ENCODE results near the gene TBC1D7. TPM values are rescaled to one million over a fixed set of nuclear protein-coding genes. Genes with fewer than 3 reads are reported as not detected.
A peak's percentile ranks its signal among the peaks of the same experiment; 100 is the strongest.

The TBC1D7 gene
- total and polyA plus RNA-seq, 2 donors (not counting 1 experiment from before 2014, with no cell fraction given): 21.5 to 22.3 TPM

DNA sequence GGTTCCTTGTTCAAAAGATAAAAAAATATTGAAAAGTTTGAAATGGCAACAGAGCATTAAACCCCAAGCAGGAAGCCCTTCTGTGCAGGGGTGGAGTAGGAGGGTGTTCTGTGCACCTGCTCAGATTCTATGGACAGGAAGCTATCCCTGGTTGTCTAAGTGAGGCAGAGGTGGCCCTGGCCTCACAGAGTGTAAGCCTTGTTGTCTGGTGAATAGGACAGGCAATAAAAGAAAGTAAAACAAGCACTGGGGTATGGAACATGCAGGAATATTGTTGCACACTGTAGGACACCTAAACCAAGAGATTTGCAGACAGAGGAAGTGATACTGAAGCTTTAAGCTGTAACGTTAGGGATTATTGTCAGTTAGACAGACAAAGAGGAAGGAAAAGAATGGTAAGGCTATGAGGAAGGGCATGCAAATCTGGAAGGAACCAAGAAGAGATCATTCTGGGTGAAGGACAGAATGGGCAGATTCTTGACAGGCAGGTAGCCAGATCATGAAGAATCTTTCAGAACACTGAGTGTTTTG, 66.8 kb downstream of the TBC1D7 start:
- ATAC-seq (ENCODE audit: low read depth) (peak; percentile 76), DNase-seq (peak; percentile 91)
- peaks cover 28% of the 10 kb centered on the region for H3K79me2 ChIP-seq (ENCODE audit: control insufficient read depth, insufficient read depth, low read length)
- H4K20me1 ChIP-seq (ENCODE audit: control insufficient read depth, insufficient read depth, low read length, poor library complexity, severe bottlenecking): no peaks in the 10 kb centered on the region
- Mint-ChIP-seq H3K9me3 (ENCODE audit: insufficient read depth) (peaks cover 3% of the 10 kb centered on the region), H3K27me3 (no peaks in the 10 kb centered on the region), H3K27ac (peak overlapping the region; percentile 86), H3K4me3 (peak overlapping the region; percentile 75), H3K4me1 (peaks cover 89% of the 10 kb centered on the region)
- H3K4me3 ChIP-seq (ENCODE audit: control extremely low read depth in 1 of 5, extremely low read depth in 1 of 5, insufficient read depth in 1 of 5, low read depth in 2 of 5, low read length in 4 of 5): peak overlapping the region; percentile 25 to 55 (median 36)
- TF ChIP-seq CTCF (IDR thresholded peaks at IDR 0.05) (no peak), EZH2 (IDR thresholded peaks at IDR 0.05; ENCODE audit: borderline replicate concordance, insufficient read depth, low read depth, low read length, poor library complexity, severe bottlenecking) (no peak)
- no peaks in the 10 kb centered on the region for H3K36me3 ChIP-seq (replicated peaks in 1 of 2; ENCODE audit: control extremely low read depth in 1 of 2, control insufficient read depth in 1 of 2, extremely low read depth in 1 of 2, insufficient read depth in 2 of 2, low read length in 1 of 2)
- WGBS (ENCODE audit: insufficient coverage): 0% methylated on average over 1 of the region's 1 CpG
- ChIA-PET POLR2A (interaction anchor here (0.6 to 1.8 kb wide), 10 partner anchors 9 to 67 kb away, joined by 3 to 12 read pairs (median 5); partner anchors contain the start of gene TBC1D7), CTCF (interaction anchor here (1.0 to 4.9 kb wide), 5 partner anchors 11 to 66 kb away, joined by 3 to 42 read pairs (median 10); no protein-coding TSS in a partner anchor)
- no peaks in the 10 kb centered on the region for H3K27me3 ChIP-seq (replicated peaks in 1 of 4; ENCODE audit: control extremely low read depth in 1 of 4, control insufficient read depth in 3 of 4, insufficient read depth in 4 of 4, low read length in 3 of 4)
- intact Hi-C loops (cut with micrococcal nuclease): loop anchor here (1.0 to 5.0 kb wide), 3 partner anchors 11 to 136 kb away; no protein-coding TSS in a partner anchor
- peak overlapping the region; percentile 55 for H3K9ac ChIP-seq (ENCODE audit: low read length)
- peaks cover 0 to 6% (median 0%) of the 10 kb centered on the region in 3 donors for H3K9me3 ChIP-seq (ENCODE audit: control extremely low read depth in 1 of 3, control insufficient read depth in 2 of 3, insufficient read depth in 1 of 3, low read length in 2 of 3)
- peak overlapping the region; percentile 76 for H3K4me2 ChIP-seq (replicated peaks; ENCODE audit: low read depth, low read length, poor library complexity, severe bottlenecking)
- H3K4me1 ChIP-seq (ENCODE audit: control insufficient read depth in 2 of 2, insufficient read depth in 2 of 2, low read length in 2 of 2): peaks cover 73 to 87% of the 10 kb centered on the region in 2 donors
- no peak overlapping the region for H2AFZ ChIP-seq (ENCODE audit: insufficient read depth, low read depth, low read length, poor library complexity, severe bottlenecking)
- H3K27ac ChIP-seq (ENCODE audit: low read length in 2 of 2): peak overlapping the region; percentile 93

DNA sequence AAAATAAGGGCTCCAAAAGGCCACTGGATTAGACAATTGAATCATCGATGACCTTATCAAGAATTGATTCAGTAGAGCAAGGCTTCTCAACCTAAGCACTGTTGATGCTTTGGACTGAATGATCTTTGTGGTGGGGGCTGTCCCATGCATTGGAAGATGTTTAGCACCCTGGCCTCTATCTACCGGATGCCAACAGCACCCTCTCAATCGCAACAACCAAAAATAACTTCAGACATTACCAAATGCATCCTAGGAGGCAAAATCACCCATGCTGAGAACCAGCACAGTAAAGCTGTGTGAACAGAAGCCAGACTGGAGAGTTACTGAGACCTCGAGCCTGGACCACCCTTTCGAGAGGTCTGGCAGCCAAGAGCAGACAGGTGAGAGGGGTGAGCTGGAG, 67.5 kb downstream of the TBC1D7 start:
- H3K9ac ChIP-seq (ENCODE audit: low read length): peak overlapping the region; percentile 55
- H3K4me1 Mint-ChIP-seq: peaks cover 87% of the 10 kb centered on the region
- intact Hi-C loops (cut with micrococcal nuclease): loop anchor here (1.0 to 5.0 kb wide), 3 partner anchors 11 to 136 kb away; no protein-coding TSS in a partner anchor
- peak overlapping the region; percentile 86 for H3K27ac Mint-ChIP-seq
- peak overlapping the region; percentile 75 for H3K4me3 Mint-ChIP-seq
- 7% methylated on average over 3 of the region's 5 CpGs for WGBS (ENCODE audit: insufficient coverage)
- ATAC-seq (ENCODE audit: low read depth) (peak; percentile 4), DNase-seq (no peak)
- peak overlapping the region; percentile 76 for H3K4me2 ChIP-seq (replicated peaks; ENCODE audit: low read depth, low read length, poor library complexity, severe bottlenecking)
- no peak for TF ChIP-seq EZH2 (IDR thresholded peaks at IDR 0.05; ENCODE audit: borderline replicate concordance, insufficient read depth, low read depth, low read length, poor library complexity, severe bottlenecking)
- TF ChIP-seq CTCF (IDR thresholded peaks at IDR 0.05): no peak
- H3K9me3 ChIP-seq (ENCODE audit: control extremely low read depth in 1 of 3, control insufficient read depth in 2 of 3, insufficient read depth in 1 of 3, low read length in 2 of 3): peaks cover 0 to 11% (median 7%) of the 10 kb centered on the region in 3 donors
- H3K4me3 ChIP-seq (ENCODE audit: control extremely low read depth in 1 of 5, extremely low read depth in 1 of 5, insufficient read depth in 1 of 5, low read depth in 2 of 5, low read length in 4 of 5): peak overlapping the region; percentile 28 to 55 (median 36)
- peaks cover 80 to 88% of the 10 kb centered on the region in 2 donors for H3K4me1 ChIP-seq (ENCODE audit: control insufficient read depth in 2 of 2, insufficient read depth in 2 of 2, low read length in 2 of 2)
- no peaks in the 10 kb centered on the region for H3K27me3 Mint-ChIP-seq
- peaks cover 28% of the 10 kb centered on the region for H3K79me2 ChIP-seq (ENCODE audit: control insufficient read depth, insufficient read depth, low read length)
- peak overlapping the region; percentile 93 for H3K27ac ChIP-seq (ENCODE audit: low read length in 2 of 2)
- peaks cover 4% of the 10 kb centered on the region for H3K9me3 Mint-ChIP-seq (ENCODE audit: insufficient read depth)
- H2AFZ ChIP-seq (ENCODE audit: insufficient read depth, low read depth, low read length, poor library complexity, severe bottlenecking): no peak overlapping the region
- no peaks in the 10 kb centered on the region for H3K36me3 ChIP-seq (replicated peaks in 1 of 2; ENCODE audit: control extremely low read depth in 1 of 2, control insufficient read depth in 1 of 2, extremely low read depth in 1 of 2, insufficient read depth in 2 of 2, low read length in 1 of 2)
- ChIA-PET POLR2A (interaction anchor here (0.6 to 1.8 kb wide), 10 partner anchors 8 to 67 kb away, joined by 3 to 9 read pairs (median 4); partner anchors contain the start of gene TBC1D7), CTCF (interaction anchor here (0.6 to 4.9 kb wide), 6 partner anchors 12 to 65 kb away, joined by 3 to 42 read pairs (median 7); no protein-coding TSS in a partner anchor)
- H3K27me3 ChIP-seq (replicated peaks in 1 of 4; ENCODE audit: control extremely low read depth in 1 of 4, control insufficient read depth in 3 of 4, insufficient read depth in 4 of 4, low read length in 3 of 4): no peaks in the 10 kb centered on the region
- H4K20me1 ChIP-seq (ENCODE audit: control insufficient read depth, insufficient read depth, low read length, poor library complexity, severe bottlenecking): no peaks in the 10 kb centered on the region

All from B cell (primary cell).